HT-29 (cell line): Measurements from ENCODE around the gene GRIK1. TPM values are rescaled to one million over a fixed set of nuclear protein-coding genes. Genes with fewer than 3 reads are reported as not detected.

Experiments
- DNase-seq: peaks from one replicate; pipeline ENCODE4 v3.0.0-alpha.2; 2015; ENCODE audit warnings: low spot score
- total RNA-seq: library from RNA; depleted of rRNA; stranded (reverse); fragments of >200 nt; shearing (Covaris generic); gene quantifications from 2 replicates; pipeline ENCODE4 v1.2.3, GENCODE V29; 2014

The GRIK1 gene
- total RNA-seq, 1 experiment from 2014 or later = not detected

- DNase-seq = no peak
These were observed 266.6 kb downstream of the GRIK1 start for GRCh38 chr21:29673096-29673610.

- no peak for DNase-seq
These were observed 268.1 kb downstream of the GRIK1 start for GRCh38 chr21:29671728-29672127.

- no peak for DNase-seq
These were observed 269.6 kb downstream of the GRIK1 start for GRCh38 chr21:29670228-29670627.

- no peak for DNase-seq
These were observed 270.4 kb downstream of the GRIK1 start for GRCh38 chr21:29669416-29669815.

- no peak for DNase-seq
These were observed 272.1 kb downstream of the GRIK1 start for GRCh38 chr21:29667651-29668050.

- no peak for DNase-seq
These were observed 275.2 kb downstream of the GRIK1 start for GRCh38 chr21:29664615-29665014.

GRCh38 chr21:29661672-29662442 lies 277.9 kb downstream of the GRIK1 start:
- DNase-seq = no peak

GRCh38 chr21:29660047-29660720 lies 279.6 kb downstream of the GRIK1 start:
- no peak for DNase-seq

- DNase-seq = no peak
These were observed 280.9 kb downstream of the GRIK1 start for GRCh38 chr21:29658934-29659203.

- DNase-seq = no peak
These were observed 281.4 kb downstream of the GRIK1 start for GRCh38 chr21:29658177-29658933.

GRCh38 chr21:29657240-29657989 lies 282.4 kb downstream of the GRIK1 start:
- DNase-seq = no peak

- DNase-seq = no peak
These were observed 283.1 kb downstream of the GRIK1 start for GRCh38 chr21:29656504-29657239.

- no peak for DNase-seq
These were observed 284.2 kb downstream of the GRIK1 start for GRCh38 chr21:29655577-29655976.

GRCh38 chr21:29654855-29655254 lies 284.9 kb downstream of the GRIK1 start:
- DNase-seq = no peak

- DNase-seq = no peak
These were observed 285.6 kb downstream of the GRIK1 start for GRCh38 chr21:29654203-29654602.

- no peak for DNase-seq
These were observed 289.2 kb downstream of the GRIK1 start for GRCh38 chr21:29650523-29651022.

- no peak for DNase-seq
These were observed 290.4 kb downstream of the GRIK1 start for GRCh38 chr21:29649406-29649814.

GRCh38 chr21:29648710-29649240 lies 291.0 kb downstream of the GRIK1 start:
- no peak for DNase-seq

GRCh38 chr21:29647353-29647781 lies 292.4 kb downstream of the GRIK1 start:
- no peak for DNase-seq
